ENCODE results near the gene KCNQ1.

KCNQ1 gene

GRCh38 chr11:2754008-2754407 is 309.2 kb downstream of the KCNQ1 start:
- DNase-seq, result peak; percentile 2
- Histone ChIP-seq H3K27me3 (ENCODE audit: insufficient read depth, low read depth, severe bottlenecking) (no peaks in the 10 kb centered on the region), H3K27ac (no peak overlapping the region), H3K36me3 (no peaks in the 10 kb centered on the region), H3K9me3 (ENCODE audit: severe bottlenecking) (peaks cover 4% of the 10 kb centered on the region), H3K4me3 (ENCODE audit: low read depth, low read length) (no peak overlapping the region)
- TF ChIP-seq CTCF (IDR thresholded peaks at IDR 0.05; ENCODE audit: low read depth, low read length), result no peak

DNA sequence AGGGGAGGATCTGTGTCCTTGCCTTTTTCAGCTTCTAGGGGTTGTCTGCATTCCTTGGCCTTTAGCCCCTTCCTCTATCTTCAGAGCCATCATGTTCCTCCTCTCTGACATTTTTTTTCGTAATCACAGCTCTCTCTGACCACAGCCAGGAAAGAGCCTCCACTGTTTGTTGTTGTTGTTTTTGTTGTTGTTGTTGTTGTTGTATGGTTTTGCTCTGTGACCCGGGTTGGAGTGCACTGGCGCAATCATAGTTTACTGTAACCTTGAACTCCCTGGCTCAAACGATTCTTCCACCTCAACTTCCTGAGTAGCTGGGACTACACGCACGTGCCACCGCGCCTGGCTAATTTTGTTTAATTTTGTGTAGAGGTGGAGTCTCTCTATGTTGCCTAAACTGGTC is 310.3 kb downstream of the KCNQ1 start:
- H3K4me3 ChIP-seq (ENCODE audit: low read depth, low read length), result no peak overlapping the region
- H3K9me3 ChIP-seq (ENCODE audit: severe bottlenecking), result peaks cover 4% of the 10 kb centered on the region
- H3K36me3 ChIP-seq, result no peaks in the 10 kb centered on the region
- no peak overlapping the region for H3K27ac ChIP-seq
- no peaks in the 10 kb centered on the region for H3K27me3 ChIP-seq (ENCODE audit: insufficient read depth, low read depth, severe bottlenecking)
- no peak for TF ChIP-seq CTCF (IDR thresholded peaks at IDR 0.05; ENCODE audit: low read depth, low read length)
- DNase-seq, result no peak

GRCh38 chr11:2758751-2759150 is 313.9 kb downstream of the KCNQ1 start:
- TF ChIP-seq CTCF (IDR thresholded peaks at IDR 0.05; ENCODE audit: low read depth, low read length), result no peak
- no peaks in the 10 kb centered on the region for H3K27me3 ChIP-seq (ENCODE audit: insufficient read depth, low read depth, severe bottlenecking)
- H3K4me3 ChIP-seq (ENCODE audit: low read depth, low read length), result no peak overlapping the region
- H3K27ac ChIP-seq, result no peak overlapping the region
- peak; percentile 1 for DNase-seq
- H3K9me3 ChIP-seq (ENCODE audit: severe bottlenecking), result peaks cover 4% of the 10 kb centered on the region
- no peaks in the 10 kb centered on the region for H3K36me3 ChIP-seq

DNA sequence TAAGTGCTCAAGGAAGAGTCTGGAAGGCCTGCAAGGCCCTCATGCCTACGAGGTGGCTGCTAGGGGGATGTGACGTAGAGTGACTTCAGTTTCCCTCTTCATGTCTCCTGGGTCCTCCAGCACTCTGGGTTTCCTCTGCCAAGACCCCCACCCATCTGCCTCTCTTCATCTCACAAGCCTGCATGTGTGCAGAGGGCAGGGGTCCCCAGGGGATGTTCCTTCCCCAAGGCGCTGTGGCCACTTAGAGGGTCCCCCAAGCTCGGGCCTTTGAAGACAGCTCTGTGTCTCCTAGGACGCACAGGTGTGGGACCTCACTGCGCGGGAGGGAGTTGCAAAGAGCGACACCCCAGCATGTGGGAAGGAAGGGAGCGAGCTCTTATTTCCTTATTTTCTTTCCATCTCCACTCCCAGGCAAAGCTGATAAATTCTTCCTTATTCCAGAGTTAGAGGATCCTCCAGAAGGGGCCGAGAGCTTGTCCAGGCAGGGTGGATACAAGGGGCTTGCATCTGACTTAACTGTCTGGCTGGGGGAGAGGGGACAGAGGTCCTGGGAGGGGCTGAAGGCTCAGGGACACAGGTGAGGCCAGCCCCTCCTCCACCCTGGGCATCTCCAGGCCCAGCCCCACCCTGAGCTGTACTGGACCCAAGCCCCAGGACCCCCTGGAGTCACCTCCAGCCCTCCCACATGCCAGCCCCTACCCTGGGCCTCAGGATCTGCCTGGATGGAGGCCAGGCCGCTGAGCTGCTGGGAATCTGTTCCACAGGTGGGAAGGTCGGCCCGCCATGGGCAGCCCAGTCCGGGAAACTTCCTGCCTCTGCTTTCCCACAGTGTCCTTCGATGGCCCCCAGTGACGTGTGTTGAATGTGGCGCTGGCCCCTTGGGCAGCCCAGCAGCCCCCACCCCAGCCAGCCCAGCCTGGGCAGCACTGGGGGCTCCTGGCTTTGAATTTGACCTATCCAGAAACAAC is 314.7 kb downstream of the KCNQ1 start:
- no peak for TF ChIP-seq CTCF (IDR thresholded peaks at IDR 0.05; ENCODE audit: low read depth, low read length)
- peak; percentile 4 for DNase-seq
- H3K4me3 ChIP-seq (ENCODE audit: low read depth, low read length), result no peak overlapping the region
- H3K27me3 ChIP-seq (ENCODE audit: insufficient read depth, low read depth, severe bottlenecking), result no peaks in the 10 kb centered on the region
- no peak overlapping the region for H3K27ac ChIP-seq
- H3K9me3 ChIP-seq (ENCODE audit: severe bottlenecking), result peaks cover 4% of the 10 kb centered on the region
- no peaks in the 10 kb centered on the region for H3K36me3 ChIP-seq

- Histone ChIP-seq H3K27me3 (ENCODE audit: insufficient read depth, low read depth, severe bottlenecking) (no peaks in the 10 kb centered on the region), H3K36me3 (no peaks in the 10 kb centered on the region), H3K9me3 (ENCODE audit: severe bottlenecking) (peaks cover 4% of the 10 kb centered on the region), H3K27ac (no peak overlapping the region), H3K4me3 (ENCODE audit: low read depth, low read length) (no peak overlapping the region)
- DNase-seq, result peak; percentile 1
- TF ChIP-seq CTCF (IDR thresholded peaks at IDR 0.05; ENCODE audit: low read depth, low read length), result no peak
These were observed 315.5 kb downstream of the KCNQ1 start for GRCh38 chr11:2760196-2760871.
